ENCODE results near the gene PRDM2.

The PRDM2 gene

GRCh38 chr1:13816016-13816760 lies 116.2 kb downstream of the PRDM2 start:
- DNase-seq = no peak

- no peak for DNase-seq
Observed at GRCh38 chr1:13817906-13818305, 117.9 kb downstream of the PRDM2 start.

- no peak for DNase-seq
Observed at GRCh38 chr1:13818926-13819325, 118.9 kb downstream of the PRDM2 start.

GRCh38 chr1:13819642-13820041 lies 119.7 kb downstream of the PRDM2 start:
- no peak for DNase-seq

- DNase-seq = no peak
Observed at GRCh38 chr1:13820055-13820454, 120.1 kb downstream of the PRDM2 start.

GRCh38 chr1:13820456-13820855 lies 120.5 kb downstream of the PRDM2 start:
- DNase-seq = no peak

- DNase-seq = no peak
Observed at GRCh38 chr1:13823126-13823880, 123.3 kb downstream of the PRDM2 start.

- DNase-seq = no peak
Observed at GRCh38 chr1:13823936-13824335, 123.9 kb downstream of the PRDM2 start.

GRCh38 chr1:13824626-13825025 lies 124.6 kb downstream of the PRDM2 start:
- DNase-seq = no peak

- DNase-seq = no peak
Observed at GRCh38 chr1:13825033-13825432, 125.0 kb downstream of the PRDM2 start.

- no peak for DNase-seq
Observed at GRCh38 chr1:13826009-13826408, 126.0 kb downstream of the PRDM2 start.

GRCh38 chr1:13826591-13826990 lies 126.6 kb downstream of the PRDM2 start:
- DNase-seq = no peak

GRCh38 chr1:13828454-13829151 lies 128.6 kb downstream of the PRDM2 start:
- no peak for DNase-seq

GRCh38 chr1:13829152-13829769 lies 129.3 kb downstream of the PRDM2 start:
- no peak for DNase-seq

- no peak for DNase-seq
Observed at GRCh38 chr1:13830170-13830569, 130.2 kb downstream of the PRDM2 start.

- DNase-seq = no peak
Observed at GRCh38 chr1:13830616-13831280, 130.8 kb downstream of the PRDM2 start.

GRCh38 chr1:13832100-13832499 lies 132.1 kb downstream of the PRDM2 start:
- DNase-seq = no peak

GRCh38 chr1:13832536-13832935 lies 132.5 kb downstream of the PRDM2 start:
- DNase-seq = no peak

GRCh38 chr1:13836136-13836535 lies 136.1 kb downstream of the PRDM2 start:
- DNase-seq = no peak

GRCh38 chr1:13836631-13837030 lies 136.6 kb downstream of the PRDM2 start:
- DNase-seq = no peak

GRCh38 chr1:13838236-13838635 lies 138.2 kb downstream of the PRDM2 start:
- DNase-seq = no peak

- DNase-seq = no peak
Observed at GRCh38 chr1:13842497-13842896, 142.5 kb downstream of the PRDM2 start.

- DNase-seq = no peak
Observed at GRCh38 chr1:13851726-13852125, 151.7 kb downstream of the PRDM2 start.

All from T-helper 9 cell (primary cell).